Erythroblast (primary cell): ENCODE measurements around the gene ZNF513.
A peak's percentile ranks its signal among the peaks of the same experiment; 100 is the strongest.

ENCODE experiments used
- DNase-seq, 2 experiments: peaks; one replicate each; lab custom pipeline; 2025; lab: John Stamatoyannopoulos, UW
- GATA1 ChIP-seq: IDR thresholded peaks from 2 replicates; pipeline ENCODE4 v1.6.1; 2011; ENCODE audit warnings: low read depth, mild to moderate bottlenecking, control low read depth, low read length, moderate library complexity
- POLR2A ChIP-seq: IDR thresholded peaks from 2 replicates; pipeline ENCODE4 v1.6.1; 2011; ENCODE audit warnings: mild to moderate bottlenecking, low read length

Gene ZNF513

GRCh38 chr2:27408601-27409320 is 28.2 kb upstream of the ZNF513 start:
- DNase-seq: peak; percentile 62 to 68
- TF ChIP-seq POLR2A: no peak
- no peak for TF ChIP-seq GATA1

- peak; percentile 58 to 76 for DNase-seq
Observed at GRCh38 chr2:27407798-27408491, 27.4 kb upstream of the ZNF513 start.

GRCh38 chr2:27400348-27401135 is 20.0 kb upstream of the ZNF513 start:
- TF ChIP-seq GATA1 (no peak), POLR2A (no peak)
- no peak for DNase-seq

More at GRCh38 chr2:27407798-27408491, 27.4 kb upstream of the ZNF513 start:
- TF ChIP-seq POLR2A: no peak
- TF ChIP-seq GATA1: no peak

GRCh38 chr2:27398962-27399361 is 18.4 kb upstream of the ZNF513 start:
- no peak for DNase-seq
- TF ChIP-seq GATA1 (no peak), POLR2A (no peak)

GRCh38 chr2:27393225-27393624 is 12.7 kb upstream of the ZNF513 start:
- no peak for DNase-seq
- no peak for TF ChIP-seq POLR2A
- no peak for TF ChIP-seq GATA1

GRCh38 chr2:27390822-27391679 is 10.5 kb upstream of the ZNF513 start:
- TF ChIP-seq POLR2A (no peak), GATA1 (no peak)
- DNase-seq: no peak

- TF ChIP-seq GATA1 (no peak), POLR2A (no peak)
- no peak for DNase-seq
Observed at GRCh38 chr2:27381577-27382181, 1.1 kb upstream of the ZNF513 start.

GRCh38 chr2:27379836-27380625 is 503 bp downstream of the ZNF513 start:
- peak; percentile 59 to 83 for DNase-seq
- no peak for TF ChIP-seq POLR2A
- no peak for TF ChIP-seq GATA1

GRCh38 chr2:27379383-27379835 is 1.1 kb downstream of the ZNF513 start:
- DNase-seq: peak; percentile 46 to 59
- no peak for TF ChIP-seq GATA1
- no peak for TF ChIP-seq POLR2A

- DNase-seq: no peak
- TF ChIP-seq POLR2A (no peak), GATA1 (no peak)
Observed at GRCh38 chr2:27378809-27379290, 1.7 kb downstream of the ZNF513 start.

GRCh38 chr2:27378096-27378808 is 2.3 kb downstream of the ZNF513 start:
- peak; percentile 22 for TF ChIP-seq POLR2A
- TF ChIP-seq GATA1: no peak
- DNase-seq: no peak
